NOMO-1 treated with DMSO at 0.1 percent for 48 hours (cell line): ENCODE data around the gene PDP2.
"Not testable (repeated sequence)": the region's sequence is repeated elsewhere in the genome, so short reads cannot be mapped to it uniquely, and the experiment has no call there.

ENCODE experiments used
- DNase-seq: peaks from one replicate; lab custom pipeline; 2025; ENCODE audit not compliant: unreplicated experiment; lab: John Stamatoyannopoulos, UW

The PDP2 gene

GRCh38 chr16:66851166-66851964 is 28.9 kb upstream of the PDP2 start:
- DNase-seq, result no peak

GRCh38 chr16:66853261-66854139 is 26.8 kb upstream of the PDP2 start:
- DNase-seq, result no peak

- DNase-seq, result no peak
Observed at GRCh38 chr16:66856184-66856730, 24.1 kb upstream of the PDP2 start.

DNA sequence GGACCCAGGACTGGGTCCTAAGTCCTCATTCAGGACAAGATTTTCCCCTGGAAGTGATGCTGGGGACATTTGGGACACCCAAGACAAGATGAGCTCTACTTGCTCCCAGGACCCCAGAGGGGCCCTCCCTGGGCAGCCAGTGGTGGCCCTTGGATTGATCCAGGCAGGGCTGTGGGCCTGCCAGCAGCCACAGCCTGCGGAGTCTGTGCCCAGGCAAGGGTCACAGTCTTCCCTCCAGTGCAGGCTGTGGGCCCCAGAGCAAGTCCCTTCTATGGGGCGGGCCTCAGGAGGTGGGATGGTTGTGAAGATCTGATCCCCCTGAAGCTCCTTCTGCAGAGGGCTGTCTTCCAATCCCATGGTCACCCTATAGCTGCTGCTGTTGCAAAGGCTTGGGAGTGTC is 23.5 kb upstream of the PDP2 start:
- DNase-seq, result no peak

DNA sequence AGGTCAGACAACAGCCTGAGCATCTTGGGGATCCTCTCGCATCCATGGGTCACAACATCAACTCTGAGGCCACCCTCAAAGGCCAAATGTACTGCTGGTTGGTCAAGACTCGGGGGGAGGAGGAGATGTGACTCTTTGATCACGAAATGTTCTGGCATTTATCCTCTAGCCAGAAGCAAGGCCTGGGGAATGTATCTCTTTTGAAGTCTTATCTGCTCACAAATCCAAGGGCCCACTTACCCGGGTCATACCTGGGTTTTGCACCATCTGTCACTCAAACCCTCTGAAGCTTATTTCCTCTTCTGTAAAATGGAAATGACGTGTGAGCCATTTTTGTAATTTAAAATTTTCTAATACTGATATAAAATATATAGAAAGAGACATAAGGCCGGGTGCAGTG is 22.9 kb upstream of the PDP2 start:
- no peak for DNase-seq

DNA sequence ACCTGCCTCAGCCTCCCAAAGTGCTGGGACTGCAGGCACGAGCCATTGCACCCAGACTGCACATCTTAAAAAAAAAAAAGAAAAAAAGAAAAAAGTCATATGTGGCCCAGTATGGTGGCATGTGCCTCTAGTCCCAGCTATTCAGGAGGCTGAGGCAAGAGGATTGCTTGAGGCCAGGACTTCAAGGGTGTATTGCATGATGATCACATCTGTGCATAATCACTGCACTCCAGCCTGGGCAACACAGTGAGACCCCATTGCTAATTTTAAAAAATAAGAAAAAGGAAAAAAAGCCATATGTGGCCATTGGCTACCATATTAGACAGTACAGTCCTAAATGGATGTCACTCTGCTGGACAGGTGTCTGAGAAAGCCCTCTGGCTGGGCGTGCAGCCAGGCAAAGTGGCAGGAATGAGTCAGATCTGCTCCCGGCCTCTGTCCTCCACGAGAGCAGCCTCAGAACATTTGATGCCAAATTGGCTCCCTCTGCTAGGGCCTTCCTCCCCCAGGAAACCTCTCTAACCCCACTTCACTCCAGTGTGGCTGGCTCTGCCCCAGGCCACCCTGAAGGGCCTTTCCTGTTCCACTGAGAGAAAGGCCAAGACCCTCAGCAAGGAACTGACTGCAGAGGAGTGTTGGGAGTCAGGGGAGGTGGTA is 21.4 kb upstream of the PDP2 start:
- no peak for DNase-seq

DNA sequence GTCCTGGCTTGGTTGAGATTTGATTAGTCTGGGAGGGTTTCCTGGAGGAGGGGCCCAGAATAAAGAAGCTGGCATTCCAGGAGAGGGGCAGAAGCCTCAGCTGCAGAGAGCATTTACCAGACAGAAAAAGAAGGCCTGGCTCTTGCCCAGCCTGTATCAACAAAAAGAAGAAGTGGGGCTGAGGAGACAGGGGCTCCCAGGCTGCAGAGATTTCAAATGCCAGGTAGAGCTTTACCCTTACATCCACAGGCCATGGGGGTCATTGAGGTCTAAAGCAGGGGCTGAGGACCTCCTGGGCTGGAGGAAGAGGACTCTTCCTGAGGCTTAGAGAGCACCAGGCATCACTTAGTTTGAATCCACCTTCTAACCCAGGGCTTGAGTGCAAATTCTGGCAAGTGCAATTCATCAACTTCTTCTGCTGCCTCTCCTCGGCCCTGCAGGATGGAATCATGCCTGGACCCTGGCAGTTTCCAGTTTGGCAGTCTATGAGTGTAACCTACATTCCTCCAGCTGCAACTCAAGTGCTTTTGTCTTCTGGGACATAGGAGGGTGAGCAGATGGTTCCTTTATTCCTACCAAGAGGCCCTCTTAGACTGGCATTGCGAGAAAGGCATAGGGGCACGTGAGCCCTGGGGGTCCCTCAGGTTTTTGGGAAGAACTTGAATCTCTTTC is 20.8 kb upstream of the PDP2 start:
- no peak for DNase-seq

GRCh38 chr16:66862023-66862520 is 18.2 kb upstream of the PDP2 start:
- no peak for DNase-seq

DNA sequence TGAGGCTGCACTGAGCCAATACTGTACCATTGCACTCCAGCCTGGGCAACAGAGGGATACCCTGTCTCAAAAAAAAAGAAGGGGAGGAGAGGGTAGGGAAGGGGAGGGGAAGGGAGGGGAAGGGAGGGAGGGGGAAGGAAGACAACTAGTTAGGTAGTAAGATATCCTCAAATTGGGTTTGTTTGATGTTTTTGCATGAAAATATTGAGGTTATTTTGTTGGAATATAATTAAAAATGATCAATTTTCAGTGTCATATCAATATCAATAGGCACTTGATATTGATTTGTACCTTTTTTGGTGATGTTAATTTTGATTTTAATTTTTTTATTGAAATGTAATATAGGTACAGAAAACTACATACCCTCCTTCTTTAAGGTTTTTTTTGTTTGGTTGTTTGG is 16.6 kb upstream of the PDP2 start:
- DNase-seq, result no peak

DNA sequence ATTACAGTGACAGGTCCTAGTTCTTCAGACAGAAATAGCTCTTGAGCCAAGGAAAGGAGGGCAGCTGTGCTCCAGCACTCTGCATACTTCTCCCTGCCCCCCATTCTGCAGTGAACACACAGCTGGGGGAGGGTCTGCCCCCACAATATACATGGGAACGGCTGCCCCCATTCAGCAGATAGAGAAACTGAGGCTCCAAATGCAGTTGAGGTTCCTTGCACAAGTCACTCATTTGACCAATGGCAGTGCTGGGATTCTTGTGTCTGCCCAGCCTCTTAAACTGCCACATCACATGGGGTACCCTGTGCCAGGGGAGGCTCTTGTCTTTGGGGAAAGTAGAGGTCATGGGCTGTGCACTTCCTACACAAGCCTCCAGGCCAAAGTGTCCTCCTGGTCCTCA is 10.9 kb upstream of the PDP2 start:
- no peak for DNase-seq

DNA sequence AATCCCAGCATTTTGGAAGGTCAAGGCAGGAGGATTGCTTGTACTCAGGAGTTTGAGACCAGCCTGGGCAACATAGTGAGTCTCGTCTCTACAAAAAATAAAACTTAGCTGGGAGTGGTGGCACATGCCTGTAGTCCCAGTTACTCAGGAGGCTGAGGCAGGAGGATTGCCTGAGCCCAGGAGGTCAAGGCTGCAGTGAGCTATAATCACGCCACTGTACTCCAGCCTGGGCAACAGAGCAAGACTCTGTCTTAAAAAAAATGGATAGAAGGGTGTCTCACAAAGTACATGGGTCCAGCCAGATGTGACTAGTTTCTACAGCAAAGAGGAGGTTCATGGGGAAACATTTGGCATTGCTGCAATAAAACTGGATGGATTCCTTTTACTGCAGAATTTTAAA is 9.0 kb upstream of the PDP2 start:
- DNase-seq, result not testable (repeated sequence)

DNA sequence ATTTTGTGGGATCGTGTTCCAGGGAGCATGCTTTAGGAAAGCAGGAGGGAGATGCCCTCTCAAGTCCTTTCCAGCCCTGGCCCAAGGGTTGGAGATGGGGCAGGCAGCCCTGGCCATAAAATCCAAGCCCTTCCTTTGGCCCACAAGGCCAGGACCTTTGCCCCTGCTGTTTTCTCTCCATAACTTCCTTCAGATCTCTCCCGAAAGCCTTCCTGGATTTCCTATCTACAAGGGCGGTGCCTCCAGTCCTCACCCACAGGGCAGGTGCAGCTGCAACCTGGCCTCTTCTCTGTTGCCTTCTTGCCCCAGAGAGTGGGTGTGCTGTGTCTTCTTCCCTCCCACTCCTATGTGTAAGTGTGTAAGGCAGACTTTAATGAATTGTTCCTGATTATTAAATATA is 8.5 kb upstream of the PDP2 start:
- no peak for DNase-seq

DNA sequence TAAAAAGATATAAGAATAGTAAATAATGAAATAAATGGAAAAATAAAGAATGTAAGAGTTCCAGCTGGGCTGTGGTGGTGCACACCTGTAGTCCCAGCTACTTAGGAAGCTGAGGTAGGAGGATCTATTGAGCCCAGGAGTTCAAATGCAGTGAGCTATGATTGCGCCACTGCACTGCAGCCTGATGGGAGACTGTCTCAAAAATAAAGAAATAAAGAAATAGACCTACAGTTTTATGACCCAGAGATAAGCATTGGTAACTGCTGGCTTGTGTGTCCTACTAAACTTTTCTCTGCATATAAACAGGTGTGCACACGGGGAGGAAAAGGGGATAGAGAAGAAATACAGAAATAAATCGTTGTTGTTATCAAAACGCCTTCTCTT is 7.8 kb upstream of the PDP2 start:
- DNase-seq, result no peak

DNA sequence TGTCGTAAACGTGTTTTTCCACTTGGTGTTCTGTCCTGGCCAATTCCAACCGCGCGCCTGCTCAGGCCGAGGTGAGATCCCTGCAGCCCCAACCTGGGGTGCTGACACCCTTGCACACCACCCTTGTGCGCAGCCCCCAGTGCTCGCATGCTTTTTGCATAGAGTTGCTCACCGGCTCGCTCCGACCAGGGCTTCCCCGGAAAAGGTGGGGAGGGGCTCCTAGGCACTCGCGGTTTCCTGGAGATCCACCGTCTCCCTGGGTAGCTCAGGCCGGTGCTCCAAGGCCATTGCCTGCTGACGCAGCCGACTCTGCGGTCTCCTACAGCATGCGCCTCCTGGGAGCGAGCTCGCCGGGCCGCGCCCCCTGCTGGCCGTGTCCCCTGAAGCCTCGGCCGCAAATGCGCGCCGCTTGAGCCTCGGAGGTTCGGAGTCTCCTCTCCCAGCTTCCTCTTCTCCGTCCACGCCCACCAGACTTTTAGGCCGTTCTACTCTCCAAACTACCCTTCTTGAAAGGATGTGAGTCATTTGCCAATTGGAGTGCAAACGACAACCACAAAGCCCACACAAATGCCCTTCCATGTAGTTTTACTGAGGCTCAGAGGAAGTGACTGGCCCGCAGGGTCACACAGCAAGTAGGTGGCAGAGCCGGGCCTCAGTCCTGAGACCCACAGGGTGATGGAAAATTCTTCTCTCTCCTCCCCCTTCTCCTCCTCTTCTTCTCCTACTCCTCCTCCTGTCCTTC is 7.2 kb upstream of the PDP2 start:
- DNase-seq, result peak; percentile 100

DNA sequence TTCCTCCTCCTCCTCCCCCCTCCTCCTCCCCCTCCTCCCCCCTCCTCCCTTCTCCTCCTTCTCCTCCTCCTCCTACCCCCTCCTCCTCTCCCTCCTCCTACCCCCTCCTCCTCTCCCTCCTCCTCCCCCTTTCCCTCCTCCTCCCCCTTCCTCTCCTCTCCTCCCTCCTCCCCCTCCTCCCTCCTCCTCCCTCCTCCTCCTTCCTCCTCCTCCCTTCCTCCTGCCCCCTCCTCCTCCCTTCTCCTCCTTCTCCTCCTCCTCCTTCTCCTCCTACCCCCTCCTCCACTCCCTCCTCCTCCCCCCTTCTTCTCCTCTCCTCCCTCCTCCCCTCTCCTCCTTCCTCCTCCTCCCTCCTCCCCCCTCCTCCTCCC is 6.6 kb upstream of the PDP2 start:
- no peak for DNase-seq

- DNase-seq, result peak; percentile 13
Observed at GRCh38 chr16:66874079-66874775, 6.1 kb upstream of the PDP2 start.

DNA sequence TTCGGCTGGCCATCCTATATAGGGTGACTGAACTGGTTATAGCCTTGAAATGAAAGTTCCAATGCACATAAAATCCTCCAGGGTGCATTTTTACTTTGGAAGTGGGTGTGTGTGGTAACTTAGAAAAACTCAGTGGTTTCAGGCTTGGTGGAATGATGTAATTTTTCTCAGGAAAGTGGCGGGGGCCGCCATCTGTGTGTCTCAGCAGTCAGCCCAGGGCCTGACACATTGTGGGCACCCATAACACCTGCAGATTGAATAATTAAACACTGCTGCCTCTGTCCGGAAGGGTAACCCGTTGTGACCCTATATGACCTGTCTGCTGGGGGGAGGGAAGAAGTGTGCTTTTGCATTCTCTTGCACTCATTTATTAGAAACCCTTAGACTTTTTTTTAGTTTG is 2.2 kb upstream of the PDP2 start:
- DNase-seq, result peak; percentile 36

- DNase-seq, result no peak
Observed at GRCh38 chr16:66881014-66881417, 701 bp downstream of the PDP2 start.

DNA sequence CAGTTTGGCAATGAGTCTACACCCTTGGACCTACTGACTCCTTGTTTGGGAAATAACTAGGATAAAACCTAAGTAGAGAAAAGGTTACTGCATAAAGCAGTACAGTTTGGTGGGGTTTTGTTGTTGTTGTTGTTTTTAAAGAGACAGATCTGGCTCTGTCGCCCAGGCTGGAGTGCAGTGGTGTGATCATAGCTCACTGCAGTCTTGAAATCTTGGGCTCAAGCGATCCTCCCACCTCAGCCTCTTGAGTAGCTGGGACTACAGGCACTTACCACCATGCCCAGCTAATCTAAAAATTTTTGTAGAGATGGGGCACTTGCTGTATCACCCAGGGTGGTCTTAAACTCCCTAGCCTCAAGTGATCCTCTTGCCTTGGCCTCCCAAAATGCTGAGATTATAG is 1.2 kb downstream of the PDP2 start:
- no peak for DNase-seq
